Breast epithelium (tissue), 3 donors: ENCODE results near the gene NAV3.

Source experiments
- CTCF ChIP-seq, 3 donors: fragments of 450-650 bp; IDR thresholded peaks; one replicate each; pipeline ENCODE4 v1.5.1; 2016 to 2017; ENCODE audit warnings: antibody characterized with exemption in 3 of 3, mild to moderate bottlenecking in 3 of 3, moderate library complexity in 3 of 3
- POLR2A ChIP-seq: fragments of 450-650 bp; IDR thresholded peaks from one replicate; pipeline ENCODE4 v1.6.1; 2016; ENCODE audit warnings: antibody characterized with exemption, mild to moderate bottlenecking, moderate library complexity
- POLR2AphosphoS5 ChIP-seq, 3 donors: sonication (generic); formaldehyde crosslinking; IDR thresholded peaks; one replicate each; pipeline ENCODE4 v1.6.1; 2017; ENCODE audit warnings: antibody characterized with exemption in 3 of 3

GRCh38 chr12:78191611-78192010 is 360.9 kb downstream of the NAV3 start:
- TF ChIP-seq CTCF (IDR thresholded peaks at IDR 0.05) (no peak), POLR2A (no peak), POLR2AphosphoS5 (IDR thresholded peaks at IDR 0.05) (no peak)
